GM18909 (cell line): Measurements from ENCODE around the gene TLCD3B.
A peak's percentile ranks its signal among the peaks of the same experiment; 100 is the strongest.

ENCODE experiments used
- ATAC-seq: cut with Tn5 transposase; IDR thresholded peaks from one replicate; pipeline ENCODE4 v1.9.1; 2021; ENCODE audit warnings: mild to moderate bottlenecking; ENCODE audit not compliant: unreplicated experiment, poor library complexity

The TLCD3B gene

DNA sequence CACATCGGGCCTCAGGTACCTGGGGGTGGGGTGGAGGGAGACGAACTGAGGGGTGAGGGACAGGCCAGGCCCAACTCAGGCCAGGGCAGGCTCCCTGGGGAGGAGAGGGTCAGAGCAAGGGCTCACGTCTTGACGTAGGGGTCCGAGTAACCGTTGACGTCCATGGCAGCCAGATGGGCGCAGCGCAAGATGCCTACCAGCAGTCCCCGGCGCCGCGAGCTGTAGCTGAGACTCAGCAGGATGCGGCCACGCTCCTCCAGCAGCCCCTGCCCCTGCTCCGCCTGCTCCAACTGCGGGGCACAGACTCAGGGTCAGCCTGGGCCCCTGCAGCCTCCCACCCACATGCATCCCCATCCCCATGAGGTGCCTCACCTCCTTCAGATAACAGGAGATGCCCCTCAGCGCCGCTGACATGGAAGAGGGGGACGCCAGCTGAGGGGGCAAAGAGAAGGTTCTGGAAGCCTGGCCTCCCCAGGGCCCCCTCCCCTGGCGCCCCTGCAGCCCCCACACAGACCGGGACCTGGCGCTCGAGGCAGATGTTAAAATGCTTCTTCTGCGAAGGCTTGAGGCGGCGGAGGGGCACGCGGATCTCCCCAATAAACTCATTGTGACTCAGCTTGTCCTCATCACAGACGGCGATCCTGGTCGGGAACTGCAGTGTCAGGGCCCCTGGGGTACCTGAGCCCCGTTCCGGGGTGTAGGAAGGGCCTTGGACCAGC lies 24.3 kb downstream of the TLCD3B start:
- ATAC-seq, result no peak

DNA sequence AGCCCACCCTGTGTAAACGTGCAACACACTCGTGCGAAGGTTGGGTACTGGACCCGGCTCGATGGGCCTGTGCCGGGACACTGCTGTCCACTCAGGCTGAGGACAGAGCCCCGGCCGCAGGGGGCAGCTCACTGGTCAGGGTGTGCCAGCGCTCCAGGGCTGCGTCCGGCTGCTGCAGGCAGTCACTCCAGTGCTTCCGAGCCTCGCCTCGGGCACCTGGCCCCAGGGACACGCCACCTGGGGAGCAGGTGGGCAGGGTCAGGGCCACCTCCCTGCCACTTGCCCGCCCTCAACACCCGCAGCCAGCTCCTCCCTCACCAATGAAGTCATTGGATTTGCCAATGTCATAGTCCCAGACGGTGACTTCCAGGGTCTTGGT lies 25.0 kb downstream of the TLCD3B start:
- ATAC-seq, result no peak

DNA sequence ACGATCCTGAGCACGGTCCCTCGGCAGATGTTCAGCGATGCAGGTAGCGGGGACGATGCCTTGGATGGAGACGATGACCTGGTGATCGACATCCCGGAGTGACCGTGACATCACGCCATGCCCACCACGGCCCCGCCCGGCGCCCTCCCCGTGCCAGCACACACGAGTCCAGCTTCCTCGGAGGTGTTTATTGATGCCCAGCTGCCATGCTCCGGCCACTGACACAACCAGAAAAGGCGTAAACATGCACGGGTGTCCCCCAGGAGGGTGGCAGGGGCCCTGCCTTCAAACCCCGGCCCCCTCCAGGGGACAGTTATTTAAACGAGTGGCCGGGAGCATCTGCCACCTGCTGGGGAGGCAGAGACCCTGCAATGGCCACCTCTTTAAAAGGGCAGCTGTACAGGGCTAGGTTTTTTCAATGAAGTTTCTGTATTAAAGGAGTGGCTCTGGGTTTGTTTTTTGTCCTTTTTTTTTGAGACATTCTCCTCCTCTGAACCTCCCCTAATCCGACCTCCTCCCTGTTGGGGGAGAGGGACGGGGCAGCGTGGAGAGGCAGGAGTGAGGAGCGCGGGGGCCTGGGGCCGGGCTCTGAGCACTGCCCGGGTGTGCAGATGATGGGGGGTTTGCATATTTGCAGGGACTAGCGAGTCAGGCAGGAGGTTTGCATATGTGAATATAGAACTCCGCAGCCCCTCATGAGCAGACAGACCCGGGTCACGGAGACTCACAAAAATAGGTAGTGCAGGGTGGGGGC lies 25.6 kb downstream of the TLCD3B start:
- ATAC-seq, result no peak

DNA sequence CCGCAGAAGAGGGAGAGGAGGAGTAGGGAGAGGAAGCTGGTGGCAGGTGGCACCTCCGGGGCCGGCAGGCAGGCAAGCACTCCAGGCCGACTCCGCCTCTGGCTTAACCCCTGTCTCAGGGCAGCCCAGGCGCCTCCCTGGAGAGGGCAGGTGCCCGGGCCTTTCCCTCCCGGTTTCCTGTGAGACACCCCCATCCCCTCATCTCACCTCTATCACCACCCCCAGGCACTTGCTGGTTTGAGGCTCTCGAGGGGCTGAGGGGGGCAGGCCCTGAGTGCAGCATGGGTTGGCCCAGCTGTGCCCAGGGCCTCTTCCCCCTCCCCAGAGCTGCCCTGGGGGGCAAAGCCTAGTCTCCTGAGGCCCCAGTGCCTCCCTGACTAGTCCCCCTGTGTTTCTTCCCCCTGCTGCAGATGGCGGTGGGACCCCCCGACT lies 26.2 kb downstream of the TLCD3B start:
- ATAC-seq, result no peak

DNA sequence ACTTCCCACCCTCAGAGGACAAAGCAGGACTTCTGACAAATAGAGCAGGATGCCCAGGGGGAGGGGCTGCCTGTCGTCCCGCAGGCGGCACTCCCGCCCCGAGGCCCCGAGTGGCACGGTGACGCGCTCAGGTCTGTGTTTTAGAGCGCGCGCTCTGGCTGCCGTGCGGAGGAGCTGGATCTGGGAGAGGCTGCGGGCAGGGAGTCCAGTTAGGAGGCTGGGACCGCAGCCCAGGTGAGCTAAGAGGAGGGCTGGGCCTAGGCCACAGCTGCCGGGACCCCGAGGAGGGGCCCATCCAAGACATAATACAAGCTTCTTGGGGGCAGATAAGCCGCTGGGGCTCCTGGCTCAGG lies 26.7 kb downstream of the TLCD3B start:
- no peak for ATAC-seq

DNA sequence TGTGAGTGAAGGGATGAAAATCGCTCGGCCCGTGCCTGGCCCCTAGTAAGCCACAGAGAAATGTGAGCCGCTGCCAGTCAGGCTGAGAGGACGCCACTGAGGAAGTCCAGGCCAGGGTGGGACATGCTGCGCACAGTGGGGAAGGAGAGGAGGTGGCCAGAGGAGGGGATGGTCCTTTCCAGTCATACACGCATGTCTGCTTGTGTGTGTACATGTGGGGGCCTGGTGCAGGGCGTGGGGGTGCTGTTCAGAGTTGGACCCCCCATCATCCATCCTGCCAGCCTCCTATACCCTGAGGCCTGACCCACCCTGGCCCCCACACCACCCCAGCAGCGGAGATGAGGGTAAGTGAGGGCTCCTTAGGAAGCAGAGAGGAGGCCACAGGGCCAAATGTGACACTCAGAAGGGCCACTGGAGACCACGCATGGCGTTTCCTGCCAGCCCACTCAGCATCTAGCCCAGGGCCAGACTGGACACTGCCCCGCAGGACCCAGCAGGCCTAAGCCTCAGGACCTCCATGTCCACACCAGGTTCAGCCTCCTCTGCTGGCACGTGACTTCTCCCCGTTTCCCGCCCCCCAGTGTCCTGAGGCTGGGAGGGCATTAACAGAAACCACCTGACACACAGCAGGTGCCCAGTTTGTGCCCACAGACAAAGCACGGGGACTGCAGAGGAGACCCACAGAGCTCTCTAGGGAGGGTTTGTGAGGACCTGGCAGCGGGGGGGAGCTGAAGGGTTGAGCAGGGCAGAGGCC lies 27.2 kb downstream of the TLCD3B start:
- no peak for ATAC-seq

DNA sequence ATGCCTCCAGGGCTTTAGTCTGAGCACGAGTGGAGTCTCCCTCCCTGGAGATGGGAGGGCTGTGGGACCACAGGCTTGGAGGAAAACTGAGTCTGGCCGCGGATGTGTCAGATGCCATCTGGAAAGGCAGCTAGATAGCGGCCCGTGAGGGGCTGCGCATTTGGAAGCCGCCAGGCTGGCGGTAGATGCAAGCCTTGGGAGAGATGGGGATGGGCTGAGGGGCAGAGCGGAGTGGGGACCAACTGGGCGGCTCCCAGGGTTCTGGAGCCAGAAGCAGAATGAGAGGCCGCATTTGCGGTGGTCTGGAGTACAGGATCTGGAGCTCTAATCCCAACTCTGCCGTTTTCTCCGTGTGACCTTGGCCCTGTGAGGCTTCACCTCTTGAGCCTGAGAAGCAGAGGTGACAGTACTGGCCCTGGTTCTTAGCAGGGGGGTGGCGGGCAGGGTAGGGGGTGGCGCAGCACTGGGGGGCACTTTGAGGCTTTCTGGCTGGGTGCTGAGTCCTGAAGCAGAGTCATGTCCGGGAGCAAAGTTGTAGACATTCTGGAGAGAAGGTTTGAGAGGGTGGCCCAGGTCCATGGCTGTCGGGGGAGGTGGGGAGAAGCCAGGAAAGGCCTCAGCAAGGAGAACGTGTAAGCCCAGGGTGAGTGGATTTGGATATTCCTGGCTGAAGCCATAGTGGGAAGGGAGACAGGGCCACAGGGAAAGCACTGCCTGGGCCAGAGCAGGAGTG lies 28.3 kb downstream of the TLCD3B start:
- no peak for ATAC-seq

DNA sequence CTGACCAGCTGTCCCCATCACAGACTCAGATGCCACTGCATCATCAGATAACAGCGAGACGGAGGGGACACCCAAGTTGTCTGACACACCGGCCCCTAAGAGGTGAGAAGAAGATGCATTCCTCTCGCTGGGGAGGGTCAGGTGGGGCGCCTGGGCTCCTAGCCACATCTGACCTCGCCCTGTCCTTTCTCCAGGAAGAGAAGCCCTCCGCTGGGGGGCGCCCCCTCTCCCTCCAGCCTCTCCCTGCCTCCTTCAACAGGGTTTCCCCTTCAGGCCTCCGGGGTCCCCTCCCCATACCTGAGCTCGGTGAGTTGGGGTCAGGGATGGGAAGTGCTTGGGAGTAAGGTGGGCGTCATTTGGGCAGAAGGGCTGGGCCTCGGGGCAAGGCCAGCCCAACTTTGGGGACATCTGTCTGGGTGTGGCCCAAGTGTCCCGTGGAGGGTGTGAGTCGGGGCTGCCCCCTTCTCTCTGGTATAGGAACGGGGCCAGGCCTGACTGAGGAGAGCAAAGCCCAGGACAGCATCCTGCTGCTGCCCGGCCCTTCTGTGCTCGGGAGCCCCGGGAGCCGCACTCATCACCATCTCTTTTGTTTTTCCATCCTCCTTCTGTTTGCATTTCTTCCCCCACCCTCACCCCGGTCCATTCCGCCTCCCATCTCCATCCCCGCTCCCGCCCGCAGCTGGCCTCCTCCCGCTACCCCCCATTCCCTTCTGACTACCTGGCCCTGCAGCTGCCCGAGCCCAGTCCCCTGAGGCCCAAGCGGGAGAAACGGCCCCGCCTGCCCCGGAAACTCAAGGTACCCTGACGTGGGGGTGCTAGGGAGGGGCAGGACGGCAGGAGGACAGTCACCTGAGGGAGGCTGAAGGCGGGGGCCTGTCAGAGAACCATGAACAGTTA lies 30.1 kb downstream of the TLCD3B start:
- ATAC-seq, result no peak

DNA sequence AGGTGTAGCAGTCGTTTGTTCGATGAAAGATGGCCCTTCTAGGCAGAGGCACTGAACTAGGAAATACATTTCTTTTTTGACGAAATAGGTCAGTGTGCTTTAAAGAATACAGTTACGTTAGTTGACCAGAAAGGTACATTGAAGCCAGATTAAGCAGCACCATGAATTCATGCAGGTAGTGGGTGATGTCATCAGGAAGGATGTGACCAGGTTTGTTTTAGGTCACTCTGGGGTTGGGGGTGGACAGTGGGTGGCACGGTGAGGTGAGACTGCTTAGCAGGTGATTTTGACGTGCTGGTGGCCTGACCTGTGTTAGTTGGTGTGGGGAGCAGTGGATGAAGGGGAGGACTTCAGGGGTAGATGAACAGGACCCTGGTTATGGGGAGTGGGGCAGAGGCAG lies 31.5 kb downstream of the TLCD3B start:
- ATAC-seq, result no peak

DNA sequence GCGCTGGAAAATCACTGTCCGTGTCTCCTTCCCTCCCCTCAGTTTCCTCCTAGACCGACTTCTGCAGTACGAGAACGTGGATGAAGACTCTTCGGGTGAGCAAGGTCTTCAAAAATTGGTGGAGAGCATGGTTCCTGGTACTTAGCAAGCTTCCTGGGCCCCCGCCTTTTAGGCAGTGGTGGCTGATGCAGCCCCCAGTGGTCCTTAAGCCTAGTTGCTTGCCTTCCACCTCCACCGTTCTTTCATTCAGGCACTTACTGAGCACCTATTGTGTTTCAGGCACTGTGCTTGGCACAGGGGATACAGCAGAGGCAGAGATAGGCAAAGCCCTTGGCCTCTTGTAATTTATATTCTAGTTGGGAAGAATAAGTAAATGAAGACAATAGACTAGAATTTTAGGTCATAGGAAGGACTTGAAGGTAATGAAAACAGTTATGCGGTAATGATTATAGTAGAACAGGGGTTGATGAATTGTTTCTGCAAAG lies 34.3 kb downstream of the TLCD3B start:
- no peak for ATAC-seq

DNA sequence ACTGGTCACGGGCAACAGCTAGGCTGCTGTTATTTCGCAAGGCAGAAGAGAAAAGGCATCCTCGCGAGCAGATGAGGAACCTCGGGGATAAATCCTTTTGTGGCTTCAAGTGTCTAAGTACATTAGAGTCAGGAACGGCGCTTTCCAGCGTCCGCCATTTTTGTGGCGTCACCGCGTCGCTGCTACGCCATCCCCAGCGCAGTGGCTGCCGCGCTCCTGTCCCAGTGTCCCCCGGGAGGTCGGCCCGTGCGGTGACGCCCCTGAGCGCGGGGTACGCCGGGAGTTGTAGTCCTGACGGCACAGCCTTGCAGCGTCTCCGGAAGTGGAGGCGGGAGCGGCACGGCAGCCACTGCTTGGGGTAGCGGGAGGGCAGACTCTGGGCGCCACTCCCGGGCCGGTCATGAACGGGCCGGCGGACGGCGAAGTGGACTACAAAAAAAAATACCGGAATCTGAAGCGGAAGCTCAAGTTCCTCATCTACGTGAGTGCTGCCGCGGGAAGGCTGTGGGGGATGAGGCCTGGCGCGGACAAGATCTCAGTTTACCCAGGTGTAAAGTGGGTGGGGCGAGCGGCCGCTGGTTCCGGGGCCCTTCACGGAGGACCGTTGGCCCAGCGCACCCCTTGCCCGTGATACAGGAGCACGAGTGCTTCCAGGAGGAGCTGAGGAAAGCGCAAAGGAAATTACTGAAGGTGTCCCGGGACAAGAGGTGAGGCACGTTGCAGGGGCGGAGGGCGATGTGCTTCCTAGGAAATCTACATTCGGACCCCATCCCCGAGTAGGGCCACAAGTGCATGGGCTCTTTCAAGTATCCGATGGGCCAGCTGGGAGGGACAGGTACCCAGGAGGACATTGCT lies 34.9 kb downstream of the TLCD3B start, which contains the start of gene INO80E:
Gene INO80E, plus strand, starts transcription at position 331 of the 855 bp plus-strand sequence. Its CDS starts 70 bp downstream, at position 401.
- ATAC-seq, result peak; percentile 96

DNA sequence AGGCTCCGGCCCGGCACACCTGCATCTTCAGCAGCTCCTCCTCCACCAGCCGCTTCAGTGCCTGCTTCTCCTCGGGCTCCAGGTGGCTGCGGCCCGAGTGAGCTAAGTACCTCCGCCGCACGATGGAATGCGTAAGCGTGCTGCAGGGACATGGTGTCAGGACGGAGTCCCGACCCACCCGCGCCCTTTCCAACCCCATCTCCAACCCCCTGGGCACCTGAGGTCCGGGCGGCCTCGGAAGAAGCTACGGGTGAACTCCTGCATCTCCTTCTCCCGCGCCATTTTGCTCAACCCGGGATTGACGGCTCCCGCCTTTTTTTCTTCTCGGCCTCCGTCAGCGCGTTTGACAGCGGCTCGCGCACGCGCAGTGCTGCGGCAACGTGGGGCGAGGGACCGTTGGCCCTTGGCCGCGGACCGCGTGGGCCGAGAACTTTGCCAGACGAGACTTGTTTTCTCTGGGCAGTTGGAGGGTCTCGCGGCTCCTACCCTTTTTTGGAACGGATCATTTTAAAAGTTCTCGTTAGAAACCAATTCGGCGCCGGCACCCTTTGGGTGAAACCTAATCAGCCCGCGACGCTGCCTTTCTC lies 35.7 kb downstream of the TLCD3B start, which contains the start of gene HIRIP3:
Gene HIRIP3, minus strand, starts transcription at position 294 of the 587 bp plus-strand sequence. Its CDS starts 12 bp downstream, at position 282.
- ATAC-seq, result peak; percentile 44

DNA sequence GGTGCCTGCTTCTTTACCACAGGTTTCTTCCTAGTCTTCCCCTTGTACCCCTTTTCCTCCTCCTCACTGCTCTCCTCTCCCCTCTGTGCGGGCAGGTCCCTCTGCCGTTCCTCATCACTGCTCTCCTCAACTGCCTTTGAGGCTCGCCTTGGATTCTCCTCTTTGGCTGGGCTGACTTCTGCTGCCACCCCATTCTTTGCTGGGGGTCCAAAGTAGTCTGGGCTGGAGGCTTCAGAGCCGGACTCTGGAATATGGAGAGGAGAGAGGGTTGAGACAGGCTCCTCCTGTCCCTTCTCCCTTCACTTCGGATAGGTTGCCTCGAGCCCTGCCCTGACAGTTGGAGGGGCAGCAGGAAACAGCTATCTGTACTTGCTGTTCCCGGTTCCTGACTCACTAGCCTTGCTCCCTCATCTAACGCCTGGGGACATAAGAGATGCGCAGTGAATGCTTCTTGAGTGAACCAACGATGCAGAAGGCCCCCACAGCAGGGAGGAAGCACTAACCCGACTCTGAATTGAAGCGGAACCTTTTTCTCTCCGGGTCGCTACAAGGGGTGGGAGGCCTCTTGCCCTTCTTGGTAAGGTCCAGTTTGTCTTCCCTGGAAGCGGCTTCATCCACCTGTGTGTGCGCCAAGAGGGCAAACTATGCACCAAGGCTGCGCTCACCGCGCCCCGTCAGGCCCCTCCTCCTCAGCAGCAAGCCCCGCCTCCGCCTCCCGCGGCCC lies 36.3 kb downstream of the TLCD3B start:
- ATAC-seq, result peak; percentile 30

DNA sequence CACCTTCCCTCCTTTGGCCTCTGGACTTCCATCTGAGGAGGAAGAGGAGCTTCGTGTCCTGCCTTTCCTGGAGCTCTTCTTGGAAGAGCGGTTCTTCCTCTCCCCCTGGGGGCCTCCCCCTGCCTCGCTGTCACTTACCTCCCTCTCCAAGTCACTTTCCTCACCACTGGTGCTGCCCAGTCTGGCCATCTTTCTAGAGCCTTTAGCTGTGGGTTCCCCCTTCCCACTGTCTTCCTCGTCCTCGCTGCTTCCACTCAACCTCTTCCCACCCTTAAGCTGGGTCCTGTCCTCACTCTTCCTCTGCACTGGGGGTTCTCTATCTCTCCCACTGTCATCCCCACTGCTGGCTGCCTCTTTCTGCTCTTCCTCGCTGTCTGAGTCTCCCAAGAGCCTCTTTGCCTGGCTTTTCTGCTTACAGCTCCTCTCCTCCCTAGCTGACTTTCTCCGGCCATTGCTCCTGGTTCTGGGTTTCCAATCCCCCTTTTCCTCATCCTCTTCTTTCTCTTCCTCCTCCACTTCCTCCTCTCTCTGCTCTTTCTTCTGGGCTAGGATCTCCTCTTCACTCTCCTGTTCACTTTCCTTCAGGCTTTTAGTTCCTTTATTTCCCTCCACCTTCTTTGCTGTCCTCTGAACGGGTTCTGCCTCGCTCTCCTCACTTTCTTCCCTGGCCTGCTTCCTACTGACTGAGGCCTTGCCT lies 37.0 kb downstream of the TLCD3B start:
- ATAC-seq, result no peak

DNA sequence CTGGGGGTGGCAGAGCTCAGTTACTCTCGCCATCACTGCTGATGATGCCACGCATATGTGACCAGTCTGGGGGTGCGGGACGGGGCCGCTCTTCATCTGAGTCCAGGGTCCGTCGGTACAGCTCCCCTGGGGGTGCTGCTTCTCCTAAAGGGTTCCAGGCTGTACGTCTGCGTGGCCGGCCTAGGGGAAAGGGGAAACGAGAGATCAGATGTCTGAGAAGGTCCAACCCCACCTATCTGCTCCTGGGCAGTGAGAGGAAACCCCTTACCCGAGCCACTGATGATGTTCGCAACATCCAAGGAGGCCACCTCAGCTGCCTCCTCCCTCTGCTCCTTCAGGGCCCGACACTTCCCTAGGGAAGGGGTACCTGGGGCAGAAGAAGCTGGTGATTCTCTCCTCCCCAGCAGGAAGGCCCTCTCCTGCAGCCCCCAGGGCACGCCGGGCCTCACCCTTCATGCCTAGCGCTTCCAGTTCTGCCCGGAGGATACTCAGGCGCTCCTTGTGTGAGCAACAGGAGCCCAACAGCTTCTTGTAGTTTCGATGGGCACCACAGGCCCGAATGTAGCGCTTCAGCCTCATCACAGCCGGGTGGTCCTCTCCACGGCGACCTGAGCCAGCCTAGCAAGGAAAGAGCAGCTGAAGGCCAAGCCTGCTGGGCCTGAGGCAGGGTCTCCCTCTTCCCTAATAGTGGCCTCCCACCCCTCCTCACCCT lies 37.7 kb downstream of the TLCD3B start:
- no peak for ATAC-seq

DNA sequence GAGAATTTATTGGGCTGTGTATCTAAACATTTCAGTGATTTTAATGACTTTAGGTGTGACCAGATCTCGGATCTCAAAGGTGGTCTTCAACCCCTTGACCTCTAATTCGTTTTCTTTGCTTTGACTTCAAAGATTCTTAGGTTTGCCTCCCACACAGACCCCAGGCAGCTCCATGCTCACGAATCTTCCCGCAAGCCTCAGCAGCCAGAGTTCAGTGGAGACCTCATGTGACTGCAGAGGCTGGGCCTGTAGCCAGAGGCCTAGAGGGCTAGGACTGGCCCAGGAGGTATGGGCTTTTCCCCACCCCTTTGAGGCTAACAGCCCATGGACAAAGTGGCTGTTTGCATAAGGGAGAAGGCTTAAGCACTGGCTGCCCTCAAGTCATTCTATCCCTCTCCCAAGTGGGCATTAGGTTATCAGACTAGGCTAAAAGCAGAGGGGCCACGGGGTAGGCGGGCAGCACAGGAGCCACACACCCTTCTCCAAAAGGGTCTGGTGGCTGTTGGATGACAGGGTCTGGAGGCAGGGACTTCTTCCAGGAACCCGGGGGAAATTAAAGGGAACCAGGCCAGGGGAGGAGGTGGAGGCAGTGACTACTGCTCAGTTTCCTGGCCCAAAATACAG lies 38.6 kb downstream of the TLCD3B start:
- ATAC-seq, result no peak
